HG02610 (cell line): ENCODE results near the gene CPN1.
A peak's percentile ranks its signal among the peaks of the same experiment; 100 is the strongest.

Experiments
- ATAC-seq: cut with Tn5 transposase; IDR thresholded peaks from one replicate; pipeline ENCODE4 v1.9.1; 2021; ENCODE audit warnings: mild to moderate bottlenecking, moderate library complexity; ENCODE audit not compliant: unreplicated experiment

The CPN1 gene

GRCh38 chr10:99999319-100000108 is 82.2 kb downstream of the CPN1 start:
- ATAC-seq, result no peak

- no peak for ATAC-seq
Measured at GRCh38 chr10:99998889-99999288, 82.8 kb downstream of the CPN1 start.

GRCh38 chr10:99996671-99997648 is 84.7 kb downstream of the CPN1 start:
- ATAC-seq, result no peak

GRCh38 chr10:99995713-99996112 is 86.0 kb downstream of the CPN1 start:
- ATAC-seq, result no peak

GRCh38 chr10:99995269-99995668 is 86.4 kb downstream of the CPN1 start:
- no peak for ATAC-seq

GRCh38 chr10:99994801-99995200 is 86.9 kb downstream of the CPN1 start:
- ATAC-seq, result no peak

GRCh38 chr10:99993701-99994689 is 87.7 kb downstream of the CPN1 start:
- peak; percentile 96 for ATAC-seq
